MCF 10A (cell line): ENCODE measurements around the gene LZTS3. TPM values are rescaled to one million over a fixed set of nuclear protein-coding genes. Genes with fewer than 3 reads are reported as not detected.

Experiments used
- BruUV-seq: library from RNA; stranded (reverse); fragments of 400-500 nt; replicated peaks from 2 replicates; lab custom pipeline; 2021; lab: Mats Ljungman, UMichigan
- CTCF ChIA-PET: fragments of 300-600 bp; sonication (Branson Sonifier 250); formaldehyde crosslinking; extraction: SDS; loops from one replicate; lab custom pipeline; 2021; ENCODE audit warnings: antibody characterized with exemption, inconsistent platforms; lab: Yijun Ruan, JAX
- POLR2A ChIA-PET: fragments of 300-600, 350-650 bp; sonication (Branson Sonifier 250); formaldehyde crosslinking; extraction: SDS; loops from one replicate; lab custom pipeline; 2020; ENCODE audit warnings: antibody characterized with exemption, inconsistent platforms; lab: Yijun Ruan, JAX
- DNase-seq: peaks from one replicate; pipeline ENCODE4 v3.0.0-alpha.2; 2018; ENCODE audit not compliant: unreplicated experiment
- H3K27ac Mint-ChIP-seq: one replicate; pipeline ENCODE4 v1.8.0; 2022; ENCODE audit warnings: mild to moderate bottlenecking, low read depth, mixed read lengths; ENCODE audit not compliant: unreplicated experiment
- H3K27me3 Mint-ChIP-seq: one replicate; pipeline ENCODE4 v1.8.0; 2022; ENCODE audit warnings: mixed read lengths; ENCODE audit not compliant: insufficient read depth, unreplicated experiment
- H3K36me3 Mint-ChIP-seq: one replicate; pipeline ENCODE4 v1.8.0; 2022; ENCODE audit warnings: mild to moderate bottlenecking, moderate library complexity, mixed read lengths; ENCODE audit not compliant: insufficient read depth, unreplicated experiment
- H3K4me1 Mint-ChIP-seq: one replicate; pipeline ENCODE4 v1.8.0; 2022; ENCODE audit warnings: mixed read lengths; ENCODE audit not compliant: insufficient read depth, unreplicated experiment
- H3K4me3 Mint-ChIP-seq: one replicate; pipeline ENCODE4 v1.8.0; 2022; ENCODE audit warnings: mild to moderate bottlenecking, moderate library complexity, mixed read lengths; ENCODE audit not compliant: unreplicated experiment
- H3K9me3 Mint-ChIP-seq: one replicate; pipeline ENCODE4 v1.8.0; 2022; ENCODE audit warnings: mixed read lengths; ENCODE audit not compliant: unreplicated experiment
- intact Hi-C: fragments of 100-400 bp; cut with micrococcal nuclease; formaldehyde crosslinking; loops from 2 replicates; pipeline ENCODE4 v1.14.1; 2022
- total RNA-seq: library from RNA; stranded (reverse); gene quantifications from 2 replicates; pipeline ENCODE4 v1.2.3, GENCODE V29; 2022
- TF ChIP-seq, protein P1 (sequence below): fragments of 200-600 bp; IDR thresholded peaks from one replicate; pipeline ENCODE4 v1.8.0; 2022; ENCODE audit warnings: antibody characterized with exemption, mild to moderate bottlenecking; ENCODE audit not compliant: unreplicated experiment

Gene LZTS3
- total RNA-seq, 1 experiment from 2014 or later: 5.3 TPM

DNA sequence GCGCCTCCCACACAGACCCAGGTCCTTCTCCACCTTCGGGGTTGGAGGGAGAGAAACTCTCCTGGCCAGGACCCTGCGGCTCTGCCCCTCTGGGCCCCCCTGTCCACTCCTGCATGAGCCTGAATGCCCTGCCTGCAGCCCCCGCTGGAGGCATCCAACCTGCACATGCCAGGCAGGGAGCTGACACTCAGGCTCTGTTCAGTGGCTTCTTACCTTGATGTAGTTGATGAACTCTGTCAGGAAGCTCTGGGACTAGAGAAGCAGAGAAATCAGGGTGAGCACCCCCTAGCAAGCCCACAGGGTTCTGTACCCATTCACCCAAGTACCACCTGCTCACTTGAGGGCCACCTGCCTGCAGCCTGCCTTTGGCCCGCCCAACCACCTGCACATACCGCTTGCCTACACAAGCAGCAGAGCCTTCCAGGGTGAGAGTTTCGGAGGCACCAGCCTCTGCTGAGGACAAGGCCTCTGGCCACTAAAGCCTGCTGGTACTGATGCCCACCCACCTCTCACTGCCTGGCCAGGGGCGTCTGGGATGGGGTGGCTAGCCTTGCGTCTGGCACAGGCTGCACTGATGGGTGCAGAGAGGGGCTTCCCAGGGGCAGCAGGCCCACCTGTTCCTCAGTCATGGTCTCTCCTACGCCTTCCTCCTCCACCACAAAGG lies 21.4 kb upstream of the LZTS3 start:
- DNase-seq: no peak
- Mint-ChIP-seq H3K4me1 (peaks cover 7% of the 10 kb centered on the region), H3K36me3 (peaks cover 82% of the 10 kb centered on the region), H3K9me3 (no peaks in the 10 kb centered on the region), H3K27ac (no peak overlapping the region), H3K4me3 (no peak overlapping the region), H3K27me3 (no peaks in the 10 kb centered on the region)
- POLR2A ChIA-PET: interaction anchor here (0.7 kb wide), 1 partner anchor 592 kb away, joined by 4 read pairs; no protein-coding TSS in a partner anchor
- TF ChIP-seq, protein P1, sequence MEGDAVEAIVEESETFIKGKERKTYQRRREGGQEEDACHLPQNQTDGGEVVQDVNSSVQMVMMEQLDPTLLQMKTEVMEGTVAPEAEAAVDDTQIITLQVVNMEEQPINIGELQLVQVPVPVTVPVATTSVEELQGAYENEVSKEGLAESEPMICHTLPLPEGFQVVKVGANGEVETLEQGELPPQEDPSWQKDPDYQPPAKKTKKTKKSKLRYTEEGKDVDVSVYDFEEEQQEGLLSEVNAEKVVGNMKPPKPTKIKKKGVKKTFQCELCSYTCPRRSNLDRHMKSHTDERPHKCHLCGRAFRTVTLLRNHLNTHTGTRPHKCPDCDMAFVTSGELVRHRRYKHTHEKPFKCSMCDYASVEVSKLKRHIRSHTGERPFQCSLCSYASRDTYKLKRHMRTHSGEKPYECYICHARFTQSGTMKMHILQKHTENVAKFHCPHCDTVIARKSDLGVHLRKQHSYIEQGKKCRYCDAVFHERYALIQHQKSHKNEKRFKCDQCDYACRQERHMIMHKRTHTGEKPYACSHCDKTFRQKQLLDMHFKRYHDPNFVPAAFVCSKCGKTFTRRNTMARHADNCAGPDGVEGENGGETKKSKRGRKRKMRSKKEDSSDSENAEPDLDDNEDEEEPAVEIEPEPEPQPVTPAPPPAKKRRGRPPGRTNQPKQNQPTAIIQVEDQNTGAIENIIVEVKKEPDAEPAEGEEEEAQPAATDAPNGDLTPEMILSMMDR: no peak
- no TSS peak for BruUV-seq
- intact Hi-C loops: no loop called here
- CTCF ChIA-PET: interaction anchor here (0.6 kb wide), 1 partner anchor 10 kb away, joined by 3 read pairs; no protein-coding TSS in a partner anchor

DNA sequence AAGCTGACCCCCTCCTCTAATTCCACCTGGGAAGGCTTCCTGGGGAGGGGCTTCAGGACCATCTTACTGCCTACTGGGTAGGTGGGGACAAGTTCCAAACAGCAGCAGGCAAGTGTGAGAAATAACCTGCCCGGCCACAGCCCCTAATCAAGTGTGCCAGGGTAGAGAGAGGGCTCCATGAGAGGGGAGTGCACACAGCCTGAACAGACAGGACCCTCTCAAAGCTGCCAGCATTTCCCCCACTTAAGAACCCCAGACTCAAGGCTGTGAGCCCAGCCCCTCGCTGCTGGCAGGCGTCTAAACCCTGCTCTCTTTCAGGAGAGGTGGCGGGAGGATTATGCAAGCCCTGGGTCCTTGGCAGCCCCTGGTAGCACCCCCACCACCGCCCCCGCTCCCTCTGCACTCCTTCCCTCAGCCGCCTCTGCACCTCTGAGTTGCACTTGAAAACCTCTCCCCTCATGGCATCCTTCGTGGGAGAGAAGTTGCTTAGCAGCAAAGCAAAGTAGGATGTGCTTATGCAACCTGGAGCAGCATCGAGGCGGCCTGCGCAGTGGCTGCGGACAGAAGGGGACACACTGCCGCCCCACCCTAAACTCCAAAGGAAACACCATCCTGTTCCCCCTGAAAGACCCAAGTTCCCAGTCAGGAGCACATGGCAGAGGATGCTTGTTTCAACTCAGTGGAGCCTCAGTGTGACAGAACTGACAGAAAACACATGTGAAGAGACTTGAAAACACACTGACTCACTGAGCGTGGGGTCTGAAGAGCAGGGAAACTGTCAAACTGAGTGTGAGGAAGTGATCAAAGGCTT lies 20.7 kb upstream of the LZTS3 start:
- CTCF ChIA-PET: interaction anchor here (0.6 to 1.2 kb wide), 2 partner anchors 9 to 84 kb away, joined by 3 to 4 read pairs; no protein-coding TSS in a partner anchor
- Mint-ChIP-seq H3K27ac (no peak overlapping the region), H3K4me3 (no peak overlapping the region), H3K4me1 (peaks cover 7% of the 10 kb centered on the region), H3K36me3 (peaks cover 74% of the 10 kb centered on the region), H3K9me3 (no peaks in the 10 kb centered on the region), H3K27me3 (no peaks in the 10 kb centered on the region)
- POLR2A ChIA-PET: interaction anchor here (1.1 kb wide), 1 partner anchor 10 kb away, joined by 3 read pairs; no protein-coding TSS in a partner anchor
- intact Hi-C loops: no loop called here
- BruUV-seq: no TSS peak
- DNase-seq: no peak
- TF ChIP-seq, protein P1: no peak

DNA sequence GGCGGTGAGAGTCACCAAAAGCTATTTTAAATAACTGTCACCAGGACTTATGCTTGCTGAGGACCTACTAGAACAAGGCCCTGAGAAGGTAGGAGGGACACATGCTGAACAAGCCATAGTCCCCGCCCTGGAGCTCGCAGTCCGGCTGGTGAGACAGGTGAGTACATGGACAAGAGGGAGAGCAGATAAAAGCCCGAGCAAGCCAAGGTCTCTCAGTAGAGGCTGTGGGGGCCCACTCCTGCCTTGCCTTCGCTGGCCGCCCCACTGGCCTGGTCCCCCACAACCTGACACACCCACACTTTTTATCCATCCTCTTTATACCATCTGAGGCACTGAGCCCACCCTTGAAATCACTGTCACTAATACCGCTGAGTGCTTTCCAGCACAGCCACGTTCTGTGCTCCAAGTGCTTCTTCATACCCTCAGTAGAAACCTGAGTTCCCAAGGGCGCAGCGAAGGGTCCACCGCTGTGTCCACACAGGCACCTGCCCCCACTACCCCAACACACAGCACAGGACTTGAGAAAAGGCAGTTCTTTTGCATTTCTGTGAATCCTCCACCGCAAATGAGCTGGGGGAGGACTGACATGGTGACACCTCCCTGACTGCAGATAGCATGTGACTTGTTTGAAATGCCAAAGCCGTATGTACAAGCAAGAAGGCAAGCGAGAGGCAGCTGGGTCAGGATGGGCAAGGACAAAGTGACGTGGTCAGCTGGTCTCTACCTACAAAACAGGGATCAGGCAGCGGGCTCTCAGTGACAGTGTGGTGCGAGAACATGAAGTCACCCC lies 19.1 kb upstream of the LZTS3 start:
- CTCF ChIA-PET: interaction anchor here (0.7 to 1.2 kb wide), 2 partner anchors 11 to 213 kb away, joined by 3 to 4 read pairs; no protein-coding TSS in a partner anchor
- DNase-seq: no peak
- Mint-ChIP-seq H3K4me3 (no peak overlapping the region), H3K36me3 (peaks cover 63% of the 10 kb centered on the region), H3K4me1 (peaks cover 7% of the 10 kb centered on the region), H3K27ac (no peak overlapping the region), H3K9me3 (no peaks in the 10 kb centered on the region), H3K27me3 (no peaks in the 10 kb centered on the region)
- POLR2A ChIA-PET: interaction anchor here (1.1 to 1.6 kb wide), 3 partner anchors 8 to 31 kb away, joined by 3 read pairs; no protein-coding TSS in a partner anchor
- TF ChIP-seq, protein P1: no peak
- BruUV-seq: no TSS peak
- intact Hi-C loops: no loop called here
